Keratinocyte (primary cell): Measurements from ENCODE around the gene TNFSF9.

ENCODE experiments used
- CTCF ChIP-seq, 3 experiments: IDR thresholded peaks in 1 of 3; conservative IDR thresholded peaks in 1 of 3; optimal IDR thresholded peaks in 1 of 3; 2 replicates in 2 of 3; 3 replicates in 1 of 3; pipeline versions ENCODE3 to v1.5.1; 2011; ENCODE audit warnings: low read length in 3 of 3, mild to moderate bottlenecking in 3 of 3, moderate library complexity in 2 of 3, control low read depth in 1 of 3, inconsistent platforms in 1 of 3; ENCODE audit not compliant: insufficient read depth in 2 of 3; ENCODE audit errors: extremely low read depth in 1 of 3
- EZH2 ChIP-seq: IDR thresholded peaks from one replicate; pipeline ENCODE4 v1.6.1; 2012; ENCODE audit warnings: inconsistent platforms, mild to moderate bottlenecking, low read length, moderate library complexity

- TF ChIP-seq CTCF (optimal IDR thresholded peaks at IDR 0.05 in 1 of 3, IDR thresholded peaks at IDR 0.05 in 1 of 3, conservative IDR thresholded peaks at IDR 0.05 in 1 of 3; ENCODE audit: extremely low read depth in 1 of 3, insufficient read depth in 2 of 3, low read length in 3 of 3): peak in 1 of 3 experiments; percentile 30
- TF ChIP-seq EZH2: no peak
These were observed 49.1 kb upstream of the TNFSF9 start, which contains the start of gene DENND1C for GRCh38 chr19:6481541-6482342.
